IMR-90 (cell line): Measurements from ENCODE around the gene DRAP1.

Experiments used
- BHLHE40 ChIP-seq: fragments of 150-350 bp; IDR thresholded peaks from 2 replicates; pipeline ENCODE4 v1.6.1; 2016; ENCODE audit warnings: mild to moderate bottlenecking, low read depth, low read length
- CEBPB ChIP-seq: IDR thresholded peaks from 2 replicates; pipeline ENCODE4 v1.6.1; 2012; ENCODE audit warnings: low read depth, low read length, improper control_type of control experiment
- CHD1 ChIP-seq: IDR thresholded peaks from 2 replicates; pipeline ENCODE4 v1.6.1; 2012; ENCODE audit warnings: low read depth, low read length, improper control_type of control experiment
- FOS ChIP-seq: fragments of 150-350 bp; IDR thresholded peaks from 2 replicates; pipeline ENCODE4 v1.6.1; 2016; ENCODE audit warnings: low read depth, low read length
- MAZ ChIP-seq: IDR thresholded peaks from 2 replicates; pipeline ENCODE4 v1.6.1; 2012; ENCODE audit warnings: low read depth, mild to moderate bottlenecking, low read length, improper control_type of control experiment, moderate library complexity, borderline replicate concordance
- POLR2A ChIP-seq: IDR thresholded peaks from 2 replicates; pipeline ENCODE4 v1.6.1; 2012; ENCODE audit warnings: mild to moderate bottlenecking, low read depth, low read length
- RAD21 ChIP-seq: IDR thresholded peaks from 2 replicates; pipeline ENCODE4 v1.6.1; 2012; ENCODE audit warnings: low read length, improper control_type of control experiment
- RFX5 ChIP-seq: IDR thresholded peaks from 2 replicates; pipeline ENCODE4 v1.8.0; 2012; ENCODE audit warnings: low read depth, mild to moderate bottlenecking, low read length, moderate library complexity
- SMC3 ChIP-seq: fragments of 150-350 bp; IDR thresholded peaks from 2 replicates; pipeline ENCODE4 v1.6.1; 2016; ENCODE audit warnings: low read depth, mild to moderate bottlenecking, antibody characterized with exemption, low read length, moderate library complexity
- USF2 ChIP-seq: fragments of 150-350 bp; IDR thresholded peaks from 2 replicates; pipeline ENCODE4 v1.6.1; 2017; ENCODE audit warnings: mild to moderate bottlenecking, antibody characterized with exemption, low read length, low read depth
- TF ChIP-seq, protein P1 (sequence below): conservative IDR thresholded peaks from 2 replicates; pipeline ENCODE4 v1.5.1; 2012; ENCODE audit warnings: mild to moderate bottlenecking, low read depth, low read length, improper control_type of control experiment
- TF ChIP-seq, protein P2 (sequence below): fragments of 150-350 bp; IDR thresholded peaks from 2 replicates; pipeline ENCODE4 v1.6.1; 2016; ENCODE audit warnings: low read depth, mild to moderate bottlenecking, low read length, moderate library complexity, borderline replicate concordance

DNA sequence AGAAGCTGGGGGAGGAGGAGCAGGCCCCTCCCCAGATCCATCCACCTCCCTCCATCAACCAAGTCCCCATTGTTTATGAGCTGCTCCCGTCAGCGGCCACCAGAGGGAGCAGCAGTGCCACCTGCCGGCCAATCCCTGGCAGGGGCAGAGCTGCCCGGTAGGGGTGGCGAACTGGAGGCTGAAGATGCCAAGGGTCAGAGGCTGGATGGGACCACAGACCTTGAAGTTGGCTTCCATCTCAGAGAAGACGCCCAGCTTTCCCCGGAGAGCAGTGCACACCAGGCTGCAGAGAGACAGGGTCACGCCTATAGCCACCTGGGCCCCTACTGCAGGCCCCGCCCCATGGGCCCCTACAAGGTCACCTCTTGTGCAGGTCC, 34.5 kb upstream of the DRAP1 start:
- TF ChIP-seq, protein P1, sequence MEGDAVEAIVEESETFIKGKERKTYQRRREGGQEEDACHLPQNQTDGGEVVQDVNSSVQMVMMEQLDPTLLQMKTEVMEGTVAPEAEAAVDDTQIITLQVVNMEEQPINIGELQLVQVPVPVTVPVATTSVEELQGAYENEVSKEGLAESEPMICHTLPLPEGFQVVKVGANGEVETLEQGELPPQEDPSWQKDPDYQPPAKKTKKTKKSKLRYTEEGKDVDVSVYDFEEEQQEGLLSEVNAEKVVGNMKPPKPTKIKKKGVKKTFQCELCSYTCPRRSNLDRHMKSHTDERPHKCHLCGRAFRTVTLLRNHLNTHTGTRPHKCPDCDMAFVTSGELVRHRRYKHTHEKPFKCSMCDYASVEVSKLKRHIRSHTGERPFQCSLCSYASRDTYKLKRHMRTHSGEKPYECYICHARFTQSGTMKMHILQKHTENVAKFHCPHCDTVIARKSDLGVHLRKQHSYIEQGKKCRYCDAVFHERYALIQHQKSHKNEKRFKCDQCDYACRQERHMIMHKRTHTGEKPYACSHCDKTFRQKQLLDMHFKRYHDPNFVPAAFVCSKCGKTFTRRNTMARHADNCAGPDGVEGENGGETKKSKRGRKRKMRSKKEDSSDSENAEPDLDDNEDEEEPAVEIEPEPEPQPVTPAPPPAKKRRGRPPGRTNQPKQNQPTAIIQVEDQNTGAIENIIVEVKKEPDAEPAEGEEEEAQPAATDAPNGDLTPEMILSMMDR, result peak; percentile 100
- peak; percentile 86 for TF ChIP-seq RAD21
- no peak; the same call in 1 of the 2 replicates for TF ChIP-seq POLR2A
- no peak for TF ChIP-seq CEBPB
- TF ChIP-seq, protein P2, sequence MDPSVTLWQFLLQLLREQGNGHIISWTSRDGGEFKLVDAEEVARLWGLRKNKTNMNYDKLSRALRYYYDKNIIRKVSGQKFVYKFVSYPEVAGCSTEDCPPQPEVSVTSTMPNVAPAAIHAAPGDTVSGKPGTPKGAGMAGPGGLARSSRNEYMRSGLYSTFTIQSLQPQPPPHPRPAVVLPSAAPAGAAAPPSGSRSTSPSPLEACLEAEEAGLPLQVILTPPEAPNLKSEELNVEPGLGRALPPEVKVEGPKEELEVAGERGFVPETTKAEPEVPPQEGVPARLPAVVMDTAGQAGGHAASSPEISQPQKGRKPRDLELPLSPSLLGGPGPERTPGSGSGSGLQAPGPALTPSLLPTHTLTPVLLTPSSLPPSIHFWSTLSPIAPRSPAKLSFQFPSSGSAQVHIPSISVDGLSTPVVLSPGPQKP, result no peak
- TF ChIP-seq RFX5, result no peak
- TF ChIP-seq USF2, result no peak
- peak; percentile 95 for TF ChIP-seq SMC3
- TF ChIP-seq CHD1, result no peak
- no peak for TF ChIP-seq BHLHE40
- no peak for TF ChIP-seq FOS
- peak; percentile 78; the same call in 1 of the 2 replicates for TF ChIP-seq MAZ
